ENCODE measurements around the gene ELANE.

GRCh38 chr19:892894-893689 lies 41.0 kb downstream of the ELANE start, which contains the start of the genes MED16 and RNU6-9:
- TF ChIP-seq CTCF (IDR thresholded peaks at IDR 0.05; ENCODE audit: insufficient read depth, low read length): no peak
- peak; percentile 37; the same call in 1 of the 2 replicates for TF ChIP-seq POLR2AphosphoS5 (IDR thresholded peaks at IDR 0.05; ENCODE audit: low read depth)
- no peak for TF ChIP-seq GABPA (IDR thresholded peaks at IDR 0.05; ENCODE audit: low read depth)
- peak; percentile 13 for TF ChIP-seq REST (IDR thresholded peaks at IDR 0.05; ENCODE audit: insufficient replicate concordance, low read depth)
